HUES48 (cell line): ENCODE measurements around the gene GAREM1.
"Not testable (repeated sequence)": the region's sequence is repeated elsewhere in the genome, so short reads cannot be mapped to it uniquely, and the experiment has no call there.

Experiments
- H3K27ac ChIP-seq: one replicate; pipeline ENCODE4 v1.7.0; 2013; ENCODE audit warnings: low read depth, low read length, inconsistent platforms
- H3K27me3 ChIP-seq: 2 replicates; pipeline ENCODE4 v1.6.1; 2013; ENCODE audit warnings: mild to moderate bottlenecking, low read length; ENCODE audit not compliant: control insufficient read depth, insufficient read depth
- H3K36me3 ChIP-seq: 2 replicates; pipeline ENCODE4 v1.6.1; 2013; ENCODE audit warnings: low read length; ENCODE audit not compliant: control insufficient read depth, insufficient read depth
- H3K4me1 ChIP-seq: 2 replicates; pipeline ENCODE4 v1.6.1; 2013; ENCODE audit warnings: mild to moderate bottlenecking, low read length; ENCODE audit not compliant: control insufficient read depth, insufficient read depth
- H3K4me3 ChIP-seq: 2 replicates; pipeline ENCODE4 v1.5.1; 2013; ENCODE audit warnings: mild to moderate bottlenecking, low read depth, low read length
- H3K9ac ChIP-seq: 2 replicates; pipeline ENCODE4 v1.6.1; 2013; ENCODE audit warnings: mild to moderate bottlenecking, low read depth, low read length, moderate library complexity
- H3K9me3 ChIP-seq: 2 replicates; pipeline ENCODE4 v1.6.1; 2013; ENCODE audit warnings: low read length; ENCODE audit not compliant: control insufficient read depth, insufficient read depth

GAREM1 gene

DNA sequence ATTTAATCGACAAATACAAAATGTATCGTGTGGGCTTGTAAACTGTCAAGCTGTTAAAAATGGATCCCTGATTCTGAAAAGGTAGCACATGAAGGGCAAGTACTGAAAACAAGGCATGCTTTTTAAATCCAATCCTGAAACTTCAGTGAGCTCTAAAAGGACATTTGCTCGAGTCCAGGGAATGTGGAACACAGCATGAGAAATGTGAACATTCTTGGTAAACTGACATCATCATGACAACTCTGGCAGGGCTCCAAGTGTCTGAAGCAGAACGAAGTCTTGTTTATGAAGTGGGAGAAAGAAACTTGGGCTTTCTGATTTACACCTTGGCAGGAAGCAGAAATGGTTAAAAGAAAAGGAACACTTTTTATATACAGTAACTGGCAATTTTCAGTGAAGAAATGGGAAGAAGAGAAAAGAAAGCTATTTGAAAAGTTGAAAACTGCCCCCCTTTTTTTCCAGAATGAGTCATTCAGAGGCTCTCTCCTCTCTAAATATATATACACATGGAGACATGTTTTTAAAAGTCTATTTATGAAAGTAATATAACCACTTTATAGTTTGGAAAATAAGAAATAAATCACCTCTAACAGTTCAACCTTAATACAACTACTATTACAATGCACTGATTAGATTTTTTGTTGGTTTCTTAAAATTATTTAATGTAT is 120.8 kb downstream of the GAREM1 start:
- no peak overlapping the region for H3K9ac ChIP-seq

DNA sequence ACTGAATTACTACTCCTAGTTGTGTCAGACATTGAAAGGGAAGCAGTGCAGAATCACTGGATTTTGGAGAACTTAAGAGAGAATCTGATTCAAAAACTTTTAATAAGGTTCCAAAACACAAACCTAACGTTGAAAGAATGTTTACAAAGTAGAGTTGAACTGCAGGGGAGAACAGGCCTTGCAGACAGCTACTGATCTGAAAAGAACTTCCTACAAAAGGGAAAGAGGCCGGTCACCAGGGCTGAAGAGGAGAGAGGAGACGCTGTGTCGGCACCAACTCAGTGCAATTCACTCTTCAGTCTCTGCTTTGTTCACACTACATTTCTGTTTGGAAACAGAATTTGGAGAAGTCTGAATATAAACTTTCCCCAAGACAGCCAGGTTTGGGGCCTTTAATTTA is 124.0 kb downstream of the GAREM1 start:
- Histone ChIP-seq H3K27ac (peak overlapping the region; percentile 83), H3K9ac (peak overlapping the region; percentile 44; the same call in 1 of the 2 replicates), H3K4me3 (no peak overlapping the region), H3K9me3 (no peaks in the 10 kb centered on the region), H3K36me3 (no peaks in the 10 kb centered on the region), H3K4me1 (peaks cover 14% of the 10 kb centered on the region), H3K27me3 (no peaks in the 10 kb centered on the region)

More for the DNA sequence above, 120.8 kb downstream of the GAREM1 start:
- Histone ChIP-seq H3K27me3 (no peaks in the 10 kb centered on the region), H3K27ac (no peak overlapping the region), H3K4me1 (peaks cover 14% of the 10 kb centered on the region), H3K9me3 (no peaks in the 10 kb centered on the region), H3K36me3 (no peaks in the 10 kb centered on the region), H3K4me3 (no peak overlapping the region)

DNA sequence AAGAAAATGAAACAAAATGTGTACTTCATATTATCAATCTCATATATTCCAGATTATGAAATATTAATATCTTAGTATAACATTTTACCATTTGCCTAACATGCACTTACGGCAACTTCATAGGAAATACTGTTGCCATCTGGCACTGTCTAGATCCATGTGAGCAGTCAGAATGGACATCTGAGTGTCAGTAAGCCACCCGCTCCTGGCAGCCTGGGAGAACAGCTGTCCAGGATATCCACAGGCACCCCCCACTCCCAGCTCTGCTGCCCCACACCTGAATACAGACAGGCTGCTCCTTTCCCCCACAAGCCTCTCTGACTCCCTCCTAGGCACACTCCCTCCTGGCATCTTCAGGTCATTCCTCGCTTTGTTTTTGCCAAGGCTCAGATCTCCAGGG is 127.0 kb downstream of the GAREM1 start:
- H3K36me3 ChIP-seq, result no peaks in the 10 kb centered on the region
- no peaks in the 10 kb centered on the region for H3K27me3 ChIP-seq
- peaks cover 14% of the 10 kb centered on the region for H3K4me1 ChIP-seq
- H3K9me3 ChIP-seq, result no peaks in the 10 kb centered on the region
- H3K4me3 ChIP-seq, result no peak overlapping the region
- no peak overlapping the region for H3K9ac ChIP-seq
- H3K27ac ChIP-seq, result no peak overlapping the region

DNA sequence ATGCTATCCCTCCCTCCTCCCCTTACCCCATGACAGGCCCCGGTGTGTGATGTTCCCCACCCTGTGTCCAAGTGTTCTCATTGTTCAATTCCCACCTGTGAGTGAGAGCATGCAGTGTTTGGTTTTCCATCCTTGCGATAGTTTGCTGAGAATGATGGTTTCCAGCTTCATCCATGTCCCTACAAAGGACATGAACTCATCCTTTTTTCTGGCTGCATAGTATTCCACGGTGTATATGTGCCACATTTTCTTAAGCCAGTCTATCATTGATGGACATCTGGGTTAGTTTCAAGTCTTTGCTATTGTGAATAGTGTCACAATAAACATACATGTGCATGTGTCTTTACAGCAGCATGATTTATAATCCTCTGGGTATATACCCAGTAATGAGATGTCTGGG is 129.6 kb downstream of the GAREM1 start:
- not testable (repeated sequence) for H3K36me3 ChIP-seq, H3K27ac ChIP-seq, H3K9ac ChIP-seq, H3K27me3 ChIP-seq, H3K4me3 ChIP-seq, H3K9me3 ChIP-seq, H3K4me1 ChIP-seq

DNA sequence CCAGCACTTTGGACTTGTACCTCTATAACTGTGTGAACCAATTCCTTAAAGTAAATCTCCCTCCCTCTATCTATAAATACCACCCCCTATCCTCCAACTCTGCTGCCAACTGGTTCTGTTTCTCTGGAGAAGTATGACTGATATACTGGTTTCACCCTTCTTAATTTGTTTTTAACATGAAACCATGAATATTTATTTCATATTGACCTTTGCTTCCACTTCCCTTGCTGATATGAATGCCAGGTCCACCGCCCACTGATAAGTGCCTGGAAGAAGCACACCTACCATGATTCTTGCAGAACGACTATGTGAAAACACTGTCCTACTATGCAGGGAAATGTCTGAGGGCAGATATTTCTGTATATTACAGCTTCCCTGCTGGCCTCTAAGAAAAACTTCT is 131.6 kb downstream of the GAREM1 start:
- Histone ChIP-seq H3K36me3 (no peaks in the 10 kb centered on the region), H3K27ac (no peak overlapping the region), H3K27me3 (no peaks in the 10 kb centered on the region), H3K4me1 (0 out of 2 replicates have a peak, but pooled peaks cover 4% of the 10 kb centered on the region), H3K9ac (no peak overlapping the region), H3K4me3 (no peak overlapping the region), H3K9me3 (no peaks in the 10 kb centered on the region)

DNA sequence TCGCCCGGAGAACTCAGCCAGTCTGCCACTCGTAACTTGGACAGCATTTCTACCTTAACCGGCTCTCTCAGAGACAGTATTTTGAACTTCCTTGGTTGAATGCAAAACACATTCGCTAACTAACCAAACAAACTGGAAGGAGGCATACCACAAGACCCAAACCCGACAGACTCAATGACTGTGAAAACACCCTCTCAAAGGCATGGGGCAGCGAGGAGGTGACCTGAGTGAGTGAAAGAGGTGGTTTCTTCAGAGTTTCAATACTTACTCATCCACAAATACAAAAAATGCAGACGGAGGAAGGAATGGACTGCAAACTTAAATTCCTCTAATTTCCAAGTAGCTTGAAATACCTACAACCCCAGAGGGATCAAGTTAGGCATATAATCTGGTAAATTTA is 132.9 kb downstream of the GAREM1 start:
- no peaks in the 10 kb centered on the region for H3K9me3 ChIP-seq
- 0 out of 2 replicates have a peak, but pooled peaks cover 4% of the 10 kb centered on the region for H3K4me1 ChIP-seq
- no peak overlapping the region for H3K9ac ChIP-seq
- no peak overlapping the region for H3K27ac ChIP-seq
- H3K36me3 ChIP-seq, result no peaks in the 10 kb centered on the region
- H3K4me3 ChIP-seq, result no peak overlapping the region
- H3K27me3 ChIP-seq, result no peaks in the 10 kb centered on the region

DNA sequence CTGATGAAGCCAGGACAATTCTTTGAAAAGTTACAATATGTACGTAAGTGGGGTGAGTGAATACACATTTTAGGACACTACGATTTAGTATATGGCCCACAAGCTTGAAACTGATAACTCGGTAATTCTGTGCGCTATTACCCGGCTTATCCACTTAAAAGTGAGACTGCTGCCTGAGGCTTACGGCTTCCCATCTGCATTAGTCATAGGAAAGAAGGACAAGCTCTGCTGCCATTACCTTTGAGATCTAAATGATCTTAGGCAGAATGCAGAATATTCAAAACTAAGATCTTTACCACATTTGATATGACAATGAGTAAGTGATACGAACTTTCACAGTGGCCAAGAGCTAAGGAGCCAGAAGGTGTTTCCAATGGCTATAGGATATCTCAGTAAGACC is 133.3 kb downstream of the GAREM1 start:
- Histone ChIP-seq H3K27ac (no peak overlapping the region), H3K36me3 (no peaks in the 10 kb centered on the region), H3K4me3 (no peak overlapping the region), H3K9me3 (no peaks in the 10 kb centered on the region), H3K4me1 (0 out of 2 replicates have a peak, but pooled peaks cover 4% of the 10 kb centered on the region), H3K9ac (no peak overlapping the region), H3K27me3 (no peaks in the 10 kb centered on the region)

DNA sequence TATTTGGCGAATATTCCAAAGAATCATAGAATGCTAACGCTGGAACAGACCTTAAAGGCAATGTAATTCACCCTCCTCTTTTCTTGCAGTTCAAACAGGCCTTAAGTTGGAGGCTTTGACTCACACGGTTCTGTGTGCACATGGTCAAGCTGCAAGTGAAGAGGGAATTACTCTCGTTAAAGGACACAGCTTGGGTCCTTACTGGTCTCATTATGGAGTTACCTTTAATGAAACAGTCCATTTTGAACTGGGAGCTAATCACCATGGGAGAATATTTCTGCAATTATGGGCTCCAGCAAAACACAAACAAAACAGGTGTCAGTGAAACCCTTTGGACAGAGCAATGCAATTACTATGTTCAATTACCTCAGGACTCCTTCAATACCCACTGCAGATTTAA is 135.5 kb downstream of the GAREM1 start:
- 0 out of 2 replicates have a peak, but pooled peaks cover 4% of the 10 kb centered on the region for H3K4me1 ChIP-seq
- H3K4me3 ChIP-seq, result no peak overlapping the region
- H3K27ac ChIP-seq, result no peak overlapping the region
- no peaks in the 10 kb centered on the region for H3K9me3 ChIP-seq
- H3K9ac ChIP-seq, result no peak overlapping the region
- H3K36me3 ChIP-seq, result no peaks in the 10 kb centered on the region
- no peaks in the 10 kb centered on the region for H3K27me3 ChIP-seq

DNA sequence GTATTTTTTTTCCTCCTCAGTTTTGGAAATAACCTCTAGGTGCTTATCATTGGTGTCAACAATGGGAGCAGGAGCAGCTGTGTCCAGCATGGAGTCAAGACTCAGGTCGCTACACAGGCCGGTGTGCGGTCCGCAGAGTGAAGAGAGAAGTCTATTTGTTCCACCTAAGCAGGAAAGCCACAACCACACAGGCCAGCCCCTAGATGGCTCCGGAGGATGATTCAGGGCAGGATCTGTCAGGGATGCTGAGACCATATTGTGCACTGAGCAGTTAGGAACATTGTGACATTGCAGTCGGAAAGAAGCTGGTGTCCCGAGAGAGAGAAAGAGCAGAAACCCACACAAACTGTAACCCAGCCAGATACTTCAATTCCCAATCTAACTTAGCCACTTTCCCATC is 136.9 kb downstream of the GAREM1 start:
- no peaks in the 10 kb centered on the region for H3K9me3 ChIP-seq
- H3K27ac ChIP-seq, result no peak overlapping the region
- H3K36me3 ChIP-seq, result no peaks in the 10 kb centered on the region
- no peak overlapping the region for H3K4me3 ChIP-seq
- peaks cover 5% of the 10 kb centered on the region; the same call in 1 of the 2 replicates for H3K4me1 ChIP-seq
- no peaks in the 10 kb centered on the region for H3K27me3 ChIP-seq
- H3K9ac ChIP-seq, result no peak overlapping the region

DNA sequence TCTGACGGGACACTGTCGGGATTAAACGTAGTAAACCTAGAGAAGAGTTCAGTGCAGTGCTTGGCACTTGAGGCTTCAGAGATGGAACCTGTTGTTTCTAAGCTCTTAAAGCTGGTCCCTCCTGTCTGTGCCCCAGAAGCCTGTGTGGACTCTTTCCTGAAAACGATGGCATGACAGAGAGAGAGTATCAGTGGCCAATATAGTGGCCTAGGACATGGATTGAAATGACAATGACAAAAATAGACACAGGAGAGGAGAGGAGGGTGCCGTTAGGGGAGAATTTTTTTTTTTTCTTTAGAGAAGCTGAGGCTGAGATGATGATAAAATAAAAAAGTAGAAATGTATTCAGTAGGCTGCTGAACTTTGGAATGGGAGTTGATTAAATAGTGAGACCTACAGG is 138.0 kb downstream of the GAREM1 start:
- Histone ChIP-seq H3K36me3 (no peaks in the 10 kb centered on the region), H3K4me1 (peaks cover 8% of the 10 kb centered on the region; the same call in 1 of the 2 replicates), H3K9me3 (no peaks in the 10 kb centered on the region), H3K4me3 (no peak overlapping the region), H3K27me3 (no peaks in the 10 kb centered on the region), H3K27ac (no peak overlapping the region), H3K9ac (no peak overlapping the region)

DNA sequence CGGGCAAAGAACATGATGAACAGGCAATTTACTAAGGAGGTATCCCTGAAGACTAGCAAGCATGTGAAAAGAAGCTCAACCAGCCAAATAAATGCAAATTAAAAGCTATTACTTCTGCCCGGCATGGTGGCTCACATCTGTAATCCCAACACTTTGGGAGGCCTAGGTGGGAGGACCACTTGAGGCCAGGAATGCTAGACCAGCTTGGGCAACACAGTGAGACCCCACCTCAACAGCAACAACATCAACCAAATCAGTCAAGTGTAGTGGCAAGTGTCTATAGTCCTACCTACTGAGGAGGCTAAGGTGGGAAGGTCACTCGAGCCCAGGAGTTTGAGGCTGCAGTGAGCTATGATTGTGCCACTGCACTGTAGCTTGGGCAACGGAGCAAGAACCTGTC is 141.7 kb downstream of the GAREM1 start:
- Histone ChIP-seq H3K27ac (no peak overlapping the region), H3K27me3 (no peaks in the 10 kb centered on the region), H3K9ac (no peak overlapping the region; the same call in 1 of the 2 replicates), H3K4me3 (no peak overlapping the region; the same call in 1 of the 2 replicates), H3K9me3 (no peaks in the 10 kb centered on the region), H3K36me3 (no peaks in the 10 kb centered on the region), H3K4me1 (peaks cover 29% of the 10 kb centered on the region)
